ENCODE measurements around the gene FAM149B1.

GRCh38 chr10:73119952-73120351 lies 48.0 kb upstream of the FAM149B1 start:
- TF ChIP-seq CTCF (IDR thresholded peaks at IDR 0.05; ENCODE audit: low read depth, low read length) (no peak), POLR2A (IDR thresholded peaks at IDR 0.05; ENCODE audit: extremely low read depth, insufficient read length) (no peak)

Measured in NB4 (cell line).